K562 (cell line): ENCODE measurements around the gene STX12. TPM values are rescaled to one million over a fixed set of nuclear protein-coding genes. Genes with fewer than 3 reads are reported as not detected.

Source experiments
- CLOCK ChIP-seq: fragments of 250-450 bp; sonication (Bioruptor Pico); IDR thresholded peaks from 2 replicates; pipeline ENCODE4 v1.4.0; 2020; ENCODE audit warnings: mild to moderate bottlenecking, moderate library complexity, borderline replicate concordance
- GMEB1 ChIP-seq: fragments of 250-450 bp; sonication (Bioruptor Pico); IDR thresholded peaks from 2 replicates; pipeline ENCODE4 v1.4.0; 2020; ENCODE audit warnings: mild to moderate bottlenecking
- KHSRP ChIP-seq: fragments of 450-650 bp; IDR thresholded peaks from 2 replicates; pipeline ENCODE4 v1.6.1; 2017
- TAF7 ChIP-seq: fragments of 450-650 bp; IDR thresholded peaks from 2 replicates; pipeline ENCODE4 v1.6.1; 2016; ENCODE audit warnings: missing genetic modification characterization, missing compliant biosample characterization
- TSHZ1 ChIP-seq: fragments of 250-450 bp; sonication (Bioruptor Pico); IDR thresholded peaks from 2 replicates; pipeline ENCODE4 v1.4.0; 2020; ENCODE audit warnings: mild to moderate bottlenecking, moderate library complexity
- ZBTB43 ChIP-seq: sonication (generic); formaldehyde crosslinking; IDR thresholded peaks from 2 replicates; pipeline ENCODE4 v1.8.0; 2023; ENCODE audit warnings: mild to moderate bottlenecking, missing genetic modification reagents
- ZNF354B ChIP-seq: fragments of 250-450 bp; sonication (Bioruptor Pico); IDR thresholded peaks from 2 replicates; pipeline ENCODE4 v1.4.0; 2020
- polyA plus RNA-seq, 8 experiments: library from polyadenylated mRNA; depleted of rRNA in 4 of 8; stranded (reverse) in 5 of 8; unstranded in 3 of 8; fragments of >200 nt; fragmentation: Nextera tagmentation in 2 of 8; fragmentation: Illumina TruSeq in 1 of 8; extraction: Ambion mirVana in 2 of 8; extraction: Trizol in 1 of 8; gene quantifications; 2 replicates each; pipeline versions ENCODE4 v1.2.1 to v1.2.3, GENCODE V29; 2011 to 2014; ENCODE audit warnings: inconsistent platforms in 1 of 8, missing spikeins in 1 of 8
- total RNA-seq, 7 experiments: library from RNA; depleted of rRNA in 6 of 7; stranded (reverse); fragments of >200 nt in 6 of 7; fragmentation: Illumina TruSeq in 2 of 7; extraction: Trizol in 2 of 7; gene quantifications; 2 replicates each; pipeline versions ENCODE4 v1.2.1 to v1.2.3, GENCODE V29; 2011 to 2021; ENCODE audit warnings: low replicate concordance in 1 of 7
- TF ChIP-seq, protein P1 (sequence below): sonication (generic); formaldehyde crosslinking; IDR thresholded peaks from 2 replicates; pipeline ENCODE4 v1.8.0; 2023; ENCODE audit warnings: missing genetic modification reagents, mild to moderate bottlenecking, borderline replicate concordance
- TF ChIP-seq, protein P2 (sequence below): sonication (generic); formaldehyde crosslinking; IDR thresholded peaks from 2 replicates; pipeline ENCODE4 v1.8.1; 2022; ENCODE audit warnings: missing genetic modification reagents

STX12 gene
- total and polyA plus RNA-seq, 9 of the 15 experiments (the other 6 are each of a cell fraction or from before 2014, with no cell fraction given): 16.9 to 31.3 (median 25.7) TPM

GRCh38 chr1:27725374-27726172 lies 47.4 kb upstream of the STX12 start, which contains the start of gene FAM76A (continued):
- TF ChIP-seq KHSRP (peak; percentile 81), GMEB1 (CRISPR knock-in tag) (peak; percentile 62), ZNF354B (CRISPR knock-in tag) (no peak), TSHZ1 (CRISPR knock-in tag) (no peak), CLOCK (CRISPR knock-in tag) (peak; percentile 35; the same call in 1 of the 2 replicates), ZBTB43 (CRISPR knock-in tag) (no peak), TAF7 (tag) (no peak)
- TF ChIP-seq, protein P1, sequence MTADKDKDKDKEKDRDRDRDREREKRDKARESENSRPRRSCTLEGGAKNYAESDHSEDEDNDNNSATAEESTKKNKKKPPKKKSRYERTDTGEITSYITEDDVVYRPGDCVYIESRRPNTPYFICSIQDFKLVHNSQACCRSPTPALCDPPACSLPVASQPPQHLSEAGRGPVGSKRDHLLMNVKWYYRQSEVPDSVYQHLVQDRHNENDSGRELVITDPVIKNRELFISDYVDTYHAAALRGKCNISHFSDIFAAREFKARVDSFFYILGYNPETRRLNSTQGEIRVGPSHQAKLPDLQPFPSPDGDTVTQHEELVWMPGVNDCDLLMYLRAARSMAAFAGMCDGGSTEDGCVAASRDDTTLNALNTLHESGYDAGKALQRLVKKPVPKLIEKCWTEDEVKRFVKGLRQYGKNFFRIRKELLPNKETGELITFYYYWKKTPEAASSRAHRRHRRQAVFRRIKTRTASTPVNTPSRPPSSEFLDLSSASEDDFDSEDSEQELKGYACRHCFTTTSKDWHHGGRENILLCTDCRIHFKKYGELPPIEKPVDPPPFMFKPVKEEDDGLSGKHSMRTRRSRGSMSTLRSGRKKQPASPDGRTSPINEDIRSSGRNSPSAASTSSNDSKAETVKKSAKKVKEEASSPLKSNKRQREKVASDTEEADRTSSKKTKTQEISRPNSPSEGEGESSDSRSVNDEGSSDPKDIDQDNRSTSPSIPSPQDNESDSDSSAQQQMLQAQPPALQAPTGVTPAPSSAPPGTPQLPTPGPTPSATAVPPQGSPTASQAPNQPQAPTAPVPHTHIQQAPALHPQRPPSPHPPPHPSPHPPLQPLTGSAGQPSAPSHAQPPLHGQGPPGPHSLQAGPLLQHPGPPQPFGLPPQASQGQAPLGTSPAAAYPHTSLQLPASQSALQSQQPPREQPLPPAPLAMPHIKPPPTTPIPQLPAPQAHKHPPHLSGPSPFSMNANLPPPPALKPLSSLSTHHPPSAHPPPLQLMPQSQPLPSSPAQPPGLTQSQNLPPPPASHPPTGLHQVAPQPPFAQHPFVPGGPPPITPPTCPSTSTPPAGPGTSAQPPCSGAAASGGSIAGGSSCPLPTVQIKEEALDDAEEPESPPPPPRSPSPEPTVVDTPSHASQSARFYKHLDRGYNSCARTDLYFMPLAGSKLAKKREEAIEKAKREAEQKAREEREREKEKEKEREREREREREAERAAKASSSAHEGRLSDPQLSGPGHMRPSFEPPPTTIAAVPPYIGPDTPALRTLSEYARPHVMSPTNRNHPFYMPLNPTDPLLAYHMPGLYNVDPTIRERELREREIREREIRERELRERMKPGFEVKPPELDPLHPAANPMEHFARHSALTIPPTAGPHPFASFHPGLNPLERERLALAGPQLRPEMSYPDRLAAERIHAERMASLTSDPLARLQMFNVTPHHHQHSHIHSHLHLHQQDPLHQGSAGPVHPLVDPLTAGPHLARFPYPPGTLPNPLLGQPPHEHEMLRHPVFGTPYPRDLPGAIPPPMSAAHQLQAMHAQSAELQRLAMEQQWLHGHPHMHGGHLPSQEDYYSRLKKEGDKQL (CRISPR knock-in tag): no peak
- TF ChIP-seq, protein P2, sequence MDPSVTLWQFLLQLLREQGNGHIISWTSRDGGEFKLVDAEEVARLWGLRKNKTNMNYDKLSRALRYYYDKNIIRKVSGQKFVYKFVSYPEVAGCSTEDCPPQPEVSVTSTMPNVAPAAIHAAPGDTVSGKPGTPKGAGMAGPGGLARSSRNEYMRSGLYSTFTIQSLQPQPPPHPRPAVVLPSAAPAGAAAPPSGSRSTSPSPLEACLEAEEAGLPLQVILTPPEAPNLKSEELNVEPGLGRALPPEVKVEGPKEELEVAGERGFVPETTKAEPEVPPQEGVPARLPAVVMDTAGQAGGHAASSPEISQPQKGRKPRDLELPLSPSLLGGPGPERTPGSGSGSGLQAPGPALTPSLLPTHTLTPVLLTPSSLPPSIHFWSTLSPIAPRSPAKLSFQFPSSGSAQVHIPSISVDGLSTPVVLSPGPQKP (CRISPR knock-in tag): no peak
